Adrenal gland (tissue), 5 donors: ENCODE results near the gene AHRR.

Source experiments
- POLR2A ChIP-seq, 2 donors: fragments of 450-650 bp; IDR thresholded peaks; one replicate each; pipeline ENCODE4 v1.6.1; 2017; ENCODE audit warnings: antibody characterized with exemption in 2 of 2, mild to moderate bottlenecking in 2 of 2, moderate library complexity in 1 of 2
- TF ChIP-seq, protein P1 (sequence below), 6 experiments: fragments of 450-650 bp in 4 of 6; fragments of 200-600 bp in 2 of 6; sonication (generic) in 1 of 6; IDR thresholded peaks; 1 replicate in 5 of 6; 2 replicates in 1 of 6; pipeline versions ENCODE4 v1.5.1 to v1.8.0; 2016 to 2021; ENCODE audit warnings: antibody characterized with exemption in 6 of 6, mild to moderate bottlenecking in 2 of 6, moderate library complexity in 1 of 6
- donor health status: DM: no; HTN: no; CAD: no.

DNA sequence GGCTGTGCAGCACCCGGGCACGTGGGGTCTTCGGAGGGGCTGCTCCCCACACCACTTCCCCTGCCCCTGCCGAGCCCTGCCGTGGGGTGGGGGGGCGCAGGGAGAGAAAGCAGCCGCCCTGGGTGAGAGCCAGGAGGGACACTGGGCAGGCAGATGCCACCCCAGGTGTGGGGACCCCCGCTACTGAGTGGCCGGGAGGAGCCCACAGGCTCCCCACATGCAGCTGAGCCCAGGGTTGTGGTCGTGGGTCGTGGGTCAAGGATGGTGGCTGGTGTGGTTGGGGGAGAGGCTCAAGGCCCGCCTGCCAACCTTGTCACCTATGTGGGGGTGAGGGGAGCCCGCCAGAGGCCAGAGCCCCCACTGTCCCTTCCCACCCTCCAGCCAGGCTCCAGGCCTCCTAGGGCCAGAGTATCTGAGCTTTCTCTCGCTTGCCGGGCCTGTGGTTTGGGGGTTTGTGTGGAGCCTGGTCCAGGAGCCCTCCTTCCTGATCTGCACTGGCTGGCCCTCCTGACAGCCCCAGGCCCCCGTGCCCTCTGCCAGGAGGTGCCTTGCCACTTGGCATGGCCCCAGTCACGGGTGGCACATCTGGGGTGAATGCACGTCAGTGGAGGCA, 157.0 kb downstream of the AHRR start:
- TF ChIP-seq, protein P1, sequence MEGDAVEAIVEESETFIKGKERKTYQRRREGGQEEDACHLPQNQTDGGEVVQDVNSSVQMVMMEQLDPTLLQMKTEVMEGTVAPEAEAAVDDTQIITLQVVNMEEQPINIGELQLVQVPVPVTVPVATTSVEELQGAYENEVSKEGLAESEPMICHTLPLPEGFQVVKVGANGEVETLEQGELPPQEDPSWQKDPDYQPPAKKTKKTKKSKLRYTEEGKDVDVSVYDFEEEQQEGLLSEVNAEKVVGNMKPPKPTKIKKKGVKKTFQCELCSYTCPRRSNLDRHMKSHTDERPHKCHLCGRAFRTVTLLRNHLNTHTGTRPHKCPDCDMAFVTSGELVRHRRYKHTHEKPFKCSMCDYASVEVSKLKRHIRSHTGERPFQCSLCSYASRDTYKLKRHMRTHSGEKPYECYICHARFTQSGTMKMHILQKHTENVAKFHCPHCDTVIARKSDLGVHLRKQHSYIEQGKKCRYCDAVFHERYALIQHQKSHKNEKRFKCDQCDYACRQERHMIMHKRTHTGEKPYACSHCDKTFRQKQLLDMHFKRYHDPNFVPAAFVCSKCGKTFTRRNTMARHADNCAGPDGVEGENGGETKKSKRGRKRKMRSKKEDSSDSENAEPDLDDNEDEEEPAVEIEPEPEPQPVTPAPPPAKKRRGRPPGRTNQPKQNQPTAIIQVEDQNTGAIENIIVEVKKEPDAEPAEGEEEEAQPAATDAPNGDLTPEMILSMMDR (IDR thresholded peaks at IDR 0.05) = no peak
- TF ChIP-seq POLR2A (IDR thresholded peaks at IDR 0.05) = no peak
